Sigmoid colon (tissue), 7 donors: ENCODE results near the gene HSD17B12. TPM values are rescaled to one million over a fixed set of nuclear protein-coding genes. Genes with fewer than 3 reads are reported as not detected.

Experiments used
- DNase-seq: peaks from one replicate; pipeline ENCODE4 v3.0.0-alpha.2; 2019
- H3K27ac ChIP-seq, 4 donors: fragments of 200-600 bp; sonication (generic); one replicate each; pipeline ENCODE4 v1.5.1; 2016 to 2019; ENCODE audit warnings: mild to moderate bottlenecking in 1 of 4
- H3K27me3 ChIP-seq, 3 donors: fragments of 200-600 bp; sonication (generic); one replicate each; pipeline ENCODE4 v1.5.1; 2019; ENCODE audit warnings: mild to moderate bottlenecking in 1 of 3
- H3K36me3 ChIP-seq, 4 donors: fragments of 200-600 bp; sonication (generic); one replicate each; pipeline ENCODE4 v1.5.1; 2016 to 2019
- H3K4me1 ChIP-seq, 4 donors: fragments of 200-600 bp; sonication (generic); one replicate each; pipeline ENCODE4 v1.5.1; 2017 to 2019
- H3K4me3 ChIP-seq, 4 donors: fragments of 200-600 bp; sonication (generic); one replicate each; pipeline ENCODE4 v1.5.1; 2017 to 2019; ENCODE audit warnings: mild to moderate bottlenecking in 2 of 4, moderate library complexity in 1 of 4
- H3K9me3 ChIP-seq, 4 donors: fragments of 200-600 bp in 3 of 4; sonication (generic) in 3 of 4; one replicate each; pipeline versions ENCODE4 v1.5.1 to v1.6.1; 2013 to 2019
- CTCF ChIP-seq, 4 experiments: fragments of 450-650 bp in 3 of 4; fragments of 200-600 bp in 1 of 4; IDR thresholded peaks; one replicate each; pipeline ENCODE4 v1.5.1; 2016 to 2019; ENCODE audit warnings: antibody characterized with exemption in 4 of 4, mild to moderate bottlenecking in 3 of 4, moderate library complexity in 2 of 4
- EP300 ChIP-seq, 4 donors: sonication (generic); formaldehyde crosslinking; IDR thresholded peaks; one replicate each; pipeline ENCODE4 v1.6.1; 2017; ENCODE audit warnings: antibody characterized with exemption in 4 of 4
- POLR2A ChIP-seq, 2 donors: fragments of 450-650 bp; IDR thresholded peaks; one replicate each; pipeline ENCODE4 v1.6.1; 2016; ENCODE audit warnings: antibody characterized with exemption in 2 of 2, mild to moderate bottlenecking in 2 of 2, moderate library complexity in 2 of 2
- POLR2AphosphoS5 ChIP-seq, 4 donors: sonication (generic); formaldehyde crosslinking; IDR thresholded peaks; one replicate each; pipeline ENCODE4 v1.6.1; 2017; ENCODE audit warnings: antibody characterized with exemption in 4 of 4
- WGBS, 2 donors: extraction: QIAGEN DNeasy Blood & Tissue Kit; methylation state at CpG; one replicate each; pipeline ENCODE4 v1.1.7; 2013; 5-methylcytosine and 5-hydroxymethylcytosine counted together
- intact Hi-C: fragments of 100-400 bp; cut with DNase I; formaldehyde crosslinking; loops from one replicate; pipeline ENCODE4 v1.15.1; 2023
- polyA plus RNA-seq, 3 donors: library from polyadenylated mRNA; stranded (reverse); fragments of 200-250 nt; gene quantifications; one replicate each; pipeline ENCODE4 v1.2.3, GENCODE V29; 2013
- total RNA-seq, 4 donors: library from RNA; depleted of rRNA; stranded (reverse); fragments of >200 nt; gene quantifications; one replicate each; pipeline ENCODE4 v1.1.0, GENCODE V29; 2016
- donor health status: healthy with polysubstance abuse.
- donor health status: Bipolar disorder and iron deficiency.
- donor health status: healthy.

HSD17B12 gene
- total and polyA plus RNA-seq, 7 donors, result 21.6 to 53.4 (median 34.9) TPM

- WGBS, 2 donors, result 94 to 95% methylated on average over 7 of the region's 7 CpGs
- DNase-seq, result no peak
- TF ChIP-seq POLR2AphosphoS5 (IDR thresholded peaks at IDR 0.05), result no peak
- TF ChIP-seq POLR2A (IDR thresholded peaks at IDR 0.05), result no peak
- no peak for TF ChIP-seq EP300 (IDR thresholded peaks at IDR 0.05)
- no peak for TF ChIP-seq CTCF (IDR thresholded peaks at IDR 0.05)
- Histone ChIP-seq H3K36me3 (peaks cover 8 to 96% (median 37%) of the 10 kb centered on the region in 4 donors), H3K27me3 (no peaks in the 10 kb centered on the region), H3K27ac (no peak overlapping the region), H3K9me3 (no peaks in the 10 kb centered on the region), H3K4me3 (no peak overlapping the region), H3K4me1 (no peaks in the 10 kb centered on the region)
- intact Hi-C loops, result no loop called here
Measured at GRCh38 chr11:43898574-43898973, 218.0 kb downstream of the HSD17B12 start.

- Histone ChIP-seq H3K4me3 (no peak overlapping the region), H3K4me1 (no peaks in the 10 kb centered on the region), H3K27ac (no peak overlapping the region), H3K9me3 (no peaks in the 10 kb centered on the region), H3K27me3 (no peaks in the 10 kb centered on the region), H3K36me3 (peaks cover 8 to 95% (median 39%) of the 10 kb centered on the region in 4 donors)
- WGBS, 2 donors, result 89 to 90% methylated on average over 13 of the region's 13 CpGs
- intact Hi-C loops, result no loop called here
- DNase-seq, result no peak
- TF ChIP-seq EP300 (IDR thresholded peaks at IDR 0.05) (no peak), POLR2A (IDR thresholded peaks at IDR 0.05) (no peak), CTCF (IDR thresholded peaks at IDR 0.05) (no peak), POLR2AphosphoS5 (IDR thresholded peaks at IDR 0.05) (no peak)
Measured at GRCh38 chr11:43899094-43899493, 218.6 kb downstream of the HSD17B12 start.

- H3K27me3 ChIP-seq, result no peaks in the 10 kb centered on the region
- intact Hi-C loops, result no loop called here
- WGBS, 2 donors, result 97% methylated on average over 4 of the region's 4 CpGs
- H3K4me1 ChIP-seq, result peaks cover 0 to 10% (median 0%) of the 10 kb centered on the region in 4 donors
- TF ChIP-seq EP300 (IDR thresholded peaks at IDR 0.05) (no peak), POLR2AphosphoS5 (IDR thresholded peaks at IDR 0.05) (no peak), POLR2A (IDR thresholded peaks at IDR 0.05) (no peak), CTCF (IDR thresholded peaks at IDR 0.05) (no peak)
- no peaks in the 10 kb centered on the region for H3K9me3 ChIP-seq
- H3K36me3 ChIP-seq, result peaks cover 8 to 71% (median 37%) of the 10 kb centered on the region in 4 donors
- H3K4me3 ChIP-seq, result no peak overlapping the region
- no peak overlapping the region for H3K27ac ChIP-seq
- DNase-seq, result no peak
Measured at GRCh38 chr11:43901551-43901950, 221.0 kb downstream of the HSD17B12 start.

GRCh38 chr11:43903078-43903477 lies 222.5 kb downstream of the HSD17B12 start:
- intact Hi-C loops, result no loop called here
- peaks cover 0 to 10% (median 0%) of the 10 kb centered on the region in 4 donors for H3K4me1 ChIP-seq
- H3K27me3 ChIP-seq, result no peaks in the 10 kb centered on the region
- no peak for DNase-seq
- no peak overlapping the region for H3K4me3 ChIP-seq
- 90 to 96% methylated on average over 2 of the region's 2 CpGs for WGBS, 2 donors
- TF ChIP-seq POLR2AphosphoS5 (IDR thresholded peaks at IDR 0.05) (no peak), CTCF (IDR thresholded peaks at IDR 0.05) (no peak), EP300 (IDR thresholded peaks at IDR 0.05) (no peak), POLR2A (IDR thresholded peaks at IDR 0.05) (no peak)
- peaks cover 8 to 55% (median 32%) of the 10 kb centered on the region in 4 donors for H3K36me3 ChIP-seq
- no peak overlapping the region for H3K27ac ChIP-seq
- H3K9me3 ChIP-seq, result no peaks in the 10 kb centered on the region

GRCh38 chr11:43903969-43904368 lies 223.4 kb downstream of the HSD17B12 start:
- H3K4me3 ChIP-seq, result no peak overlapping the region
- 95 to 97% methylated on average over 4 of the region's 4 CpGs for WGBS, 2 donors
- peaks cover 0 to 10% (median 0%) of the 10 kb centered on the region in 4 donors for H3K4me1 ChIP-seq
- no peak overlapping the region for H3K27ac ChIP-seq
- no peaks in the 10 kb centered on the region for H3K27me3 ChIP-seq
- TF ChIP-seq CTCF (IDR thresholded peaks at IDR 0.05) (no peak), EP300 (IDR thresholded peaks at IDR 0.05) (no peak), POLR2AphosphoS5 (IDR thresholded peaks at IDR 0.05) (no peak), POLR2A (IDR thresholded peaks at IDR 0.05) (no peak)
- peaks cover 8 to 55% (median 24%) of the 10 kb centered on the region in 4 donors for H3K36me3 ChIP-seq
- no peaks in the 10 kb centered on the region for H3K9me3 ChIP-seq
- no peak for DNase-seq
- intact Hi-C loops, result no loop called here
